ENCODE measurements around the gene RNU5B-1.

RNU5B-1 gene

DNA sequence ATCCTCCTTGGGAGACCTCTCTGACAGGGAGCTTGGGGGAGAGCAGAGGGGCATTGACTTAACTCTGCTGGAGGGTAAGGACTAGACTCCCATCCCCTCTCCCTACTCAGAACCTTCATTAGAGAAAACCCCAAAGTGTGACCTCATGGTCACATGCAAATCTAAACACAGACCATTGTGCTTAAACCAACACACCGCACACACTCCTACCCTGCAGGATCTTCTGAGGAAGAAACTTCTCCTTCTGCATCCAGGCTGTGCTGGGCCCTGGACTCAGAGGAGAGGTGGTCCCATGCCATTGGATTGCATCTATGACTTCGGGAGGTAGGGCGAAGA is 17.0 kb upstream of the RNU5B-1 start:
- TF ChIP-seq, protein P1, sequence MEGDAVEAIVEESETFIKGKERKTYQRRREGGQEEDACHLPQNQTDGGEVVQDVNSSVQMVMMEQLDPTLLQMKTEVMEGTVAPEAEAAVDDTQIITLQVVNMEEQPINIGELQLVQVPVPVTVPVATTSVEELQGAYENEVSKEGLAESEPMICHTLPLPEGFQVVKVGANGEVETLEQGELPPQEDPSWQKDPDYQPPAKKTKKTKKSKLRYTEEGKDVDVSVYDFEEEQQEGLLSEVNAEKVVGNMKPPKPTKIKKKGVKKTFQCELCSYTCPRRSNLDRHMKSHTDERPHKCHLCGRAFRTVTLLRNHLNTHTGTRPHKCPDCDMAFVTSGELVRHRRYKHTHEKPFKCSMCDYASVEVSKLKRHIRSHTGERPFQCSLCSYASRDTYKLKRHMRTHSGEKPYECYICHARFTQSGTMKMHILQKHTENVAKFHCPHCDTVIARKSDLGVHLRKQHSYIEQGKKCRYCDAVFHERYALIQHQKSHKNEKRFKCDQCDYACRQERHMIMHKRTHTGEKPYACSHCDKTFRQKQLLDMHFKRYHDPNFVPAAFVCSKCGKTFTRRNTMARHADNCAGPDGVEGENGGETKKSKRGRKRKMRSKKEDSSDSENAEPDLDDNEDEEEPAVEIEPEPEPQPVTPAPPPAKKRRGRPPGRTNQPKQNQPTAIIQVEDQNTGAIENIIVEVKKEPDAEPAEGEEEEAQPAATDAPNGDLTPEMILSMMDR (IDR thresholded peaks at IDR 0.05; ENCODE audit: low read length, missing control alignments) = no peak
- no peak overlapping the region for H3K4me3 ChIP-seq (replicated peaks; ENCODE audit: low read depth, low read length)
- peak; percentile 8 for DNase-seq (ENCODE audit: low read depth)

DNA sequence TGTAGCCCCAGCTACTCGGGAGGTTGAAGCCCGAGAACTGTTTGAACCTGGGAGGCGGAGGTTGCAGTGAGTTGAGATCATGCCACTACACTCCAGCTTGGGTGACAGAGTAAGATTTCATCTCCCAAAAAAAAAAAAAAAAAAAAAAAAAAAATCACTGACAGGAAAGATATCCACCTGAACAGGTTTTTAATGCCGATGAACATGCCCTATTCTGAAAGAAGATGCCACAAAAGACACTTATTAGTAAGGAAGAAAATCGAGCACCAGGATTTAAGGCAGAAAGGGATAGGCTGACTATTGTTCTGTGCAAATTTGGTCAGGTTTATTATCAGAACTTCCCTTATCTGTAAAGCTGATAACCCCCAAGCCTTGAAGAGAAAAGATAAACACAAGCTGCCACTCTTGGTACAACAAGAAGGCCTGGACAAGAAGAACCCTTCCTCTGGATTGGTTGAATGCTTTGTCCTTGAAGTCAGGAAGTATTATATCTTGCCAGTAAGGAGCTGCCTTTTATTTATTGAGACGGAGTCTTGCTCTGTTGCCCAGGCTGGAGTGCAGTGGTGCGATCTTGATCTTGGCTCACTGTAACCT is 15.1 kb upstream of the RNU5B-1 start:
- H3K4me3 ChIP-seq (replicated peaks; ENCODE audit: low read depth, low read length) = no peak overlapping the region
- DNase-seq (ENCODE audit: low read depth) = no peak
- TF ChIP-seq, protein P1 (IDR thresholded peaks at IDR 0.05; ENCODE audit: low read length, missing control alignments) = no peak

DNA sequence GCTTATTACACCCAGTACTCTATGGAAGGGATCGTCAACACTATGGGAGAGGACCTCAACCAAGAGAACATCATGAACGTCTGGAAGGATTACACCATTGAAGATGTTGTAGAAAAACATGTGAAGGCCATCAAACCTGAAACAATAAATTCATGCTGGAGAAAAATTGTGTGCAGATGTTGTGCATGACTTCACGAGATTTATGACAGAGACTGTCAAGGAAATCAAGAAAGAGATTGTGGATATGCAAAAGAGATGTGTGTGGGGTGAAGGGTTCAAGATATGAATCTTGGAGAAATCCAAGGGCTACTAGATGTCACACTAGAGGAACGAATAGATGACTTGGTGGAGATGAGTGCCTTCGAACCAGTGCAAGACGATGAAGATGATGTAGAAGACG is 14.2 kb upstream of the RNU5B-1 start:
- no peak overlapping the region for H3K4me3 ChIP-seq (replicated peaks; ENCODE audit: low read depth, low read length)
- TF ChIP-seq, protein P1 (IDR thresholded peaks at IDR 0.05; ENCODE audit: low read length, missing control alignments) = no peak
- DNase-seq (ENCODE audit: low read depth) = no peak

DNA sequence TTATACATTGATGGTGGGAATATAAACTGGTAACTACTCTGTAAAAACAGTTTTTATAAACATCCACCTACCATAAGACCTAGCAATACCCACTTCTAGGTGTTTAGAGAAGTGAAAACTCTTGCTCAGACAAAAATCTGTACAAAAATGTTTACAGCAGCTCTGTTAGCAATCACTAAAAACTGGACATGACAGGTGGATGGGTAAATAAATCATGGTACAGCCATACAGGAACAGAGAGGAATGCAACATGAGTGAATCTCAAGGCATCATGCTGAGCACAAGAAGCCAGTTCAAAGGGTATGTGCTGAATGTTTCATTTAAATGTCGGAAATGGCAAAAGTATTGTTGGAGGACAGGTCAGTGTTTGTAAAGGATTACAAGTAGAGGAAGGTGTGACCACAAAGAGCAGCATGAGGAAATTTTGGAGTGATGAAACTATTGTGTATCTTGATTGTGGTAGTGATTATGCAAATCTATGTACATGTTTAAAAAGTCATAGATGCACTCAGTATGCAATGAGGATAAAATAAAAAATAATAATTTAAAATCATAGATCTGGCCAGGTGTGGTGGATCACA is 11.4 kb upstream of the RNU5B-1 start:
- TF ChIP-seq, protein P1 (IDR thresholded peaks at IDR 0.05; ENCODE audit: low read length, missing control alignments) = no peak
- no peak overlapping the region for H3K4me3 ChIP-seq (replicated peaks; ENCODE audit: low read depth, low read length)
- no peak for DNase-seq (ENCODE audit: low read depth)

DNA sequence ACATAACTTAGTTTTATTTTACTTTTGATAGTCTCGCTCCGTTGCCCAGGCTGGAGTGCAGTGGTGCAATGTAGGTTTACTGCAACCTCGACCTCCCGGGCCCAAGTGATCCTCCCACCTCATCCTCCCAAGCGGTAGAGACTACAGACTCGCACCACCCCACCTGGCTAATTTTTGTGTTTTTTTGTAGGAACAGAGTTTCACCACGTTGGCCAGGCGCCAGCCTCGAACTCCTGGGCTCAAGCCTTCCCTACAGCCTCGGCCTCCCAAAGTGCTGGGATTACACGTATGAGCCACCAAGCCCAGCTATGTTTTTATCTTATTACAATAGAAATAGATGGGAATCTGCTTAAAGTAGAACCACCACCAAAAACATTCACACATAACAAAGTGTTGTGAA is 5.7 kb upstream of the RNU5B-1 start:
- no peak for DNase-seq (ENCODE audit: low read depth)
- no peak overlapping the region for H3K4me3 ChIP-seq (replicated peaks; ENCODE audit: low read depth, low read length)

DNA sequence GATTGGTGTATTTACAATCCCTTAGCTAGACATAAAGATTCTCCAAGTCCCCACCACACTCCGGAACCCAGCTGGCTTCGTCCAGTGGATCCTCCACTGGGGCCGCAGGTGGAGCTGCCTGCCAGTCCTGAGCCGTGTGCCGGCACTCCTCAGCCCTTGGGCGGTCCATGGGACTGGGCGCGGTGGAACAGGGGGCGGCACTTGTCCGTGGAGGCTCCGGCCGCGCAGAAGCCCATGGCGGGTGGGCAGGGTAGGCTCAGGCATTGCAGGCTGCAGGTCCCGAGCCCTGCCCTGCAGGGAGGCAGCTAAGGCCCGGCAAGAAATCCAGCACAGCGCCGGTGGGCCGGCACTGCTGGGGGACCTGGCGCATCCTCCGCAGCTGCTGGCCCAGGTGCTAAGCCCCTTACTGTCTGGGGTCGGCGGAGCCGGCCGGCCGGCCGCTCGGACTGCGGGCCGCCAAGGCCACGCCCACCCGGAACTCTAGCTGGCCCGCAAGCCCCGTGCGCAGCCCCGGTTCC is 3.5 kb upstream of the RNU5B-1 start:
- H3K4me3 ChIP-seq (replicated peaks; ENCODE audit: low read depth, low read length) = no peak overlapping the region
- TF ChIP-seq, protein P1 (IDR thresholded peaks at IDR 0.05; ENCODE audit: low read length, missing control alignments) = no peak
- no peak for DNase-seq (ENCODE audit: low read depth)

More for the DNA sequence above, 5.7 kb upstream of the RNU5B-1 start:
- TF ChIP-seq, protein P1 (IDR thresholded peaks at IDR 0.05; ENCODE audit: low read length, missing control alignments) = no peak

DNA sequence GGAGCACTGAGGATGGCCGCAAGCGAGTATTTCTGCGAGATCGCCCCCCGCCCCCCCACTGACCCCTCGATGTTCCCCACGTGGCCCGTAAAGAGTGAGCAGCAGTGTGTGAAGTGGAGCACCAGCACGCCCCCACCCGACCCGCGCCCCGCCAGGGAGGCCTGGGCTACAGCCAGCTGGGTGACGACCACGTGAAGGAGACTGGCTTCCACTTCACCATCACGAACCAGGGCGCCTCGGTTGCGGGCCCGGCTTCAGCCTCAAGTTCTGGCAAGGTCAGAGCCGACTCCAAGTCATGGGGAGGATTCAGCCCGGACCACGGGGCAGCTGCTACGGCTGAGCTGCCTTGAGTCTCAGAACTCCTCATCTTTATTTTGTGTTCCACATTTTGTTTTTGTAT is 2.4 kb upstream of the RNU5B-1 start:
- no peak overlapping the region for H3K4me3 ChIP-seq (replicated peaks; ENCODE audit: low read depth, low read length)
- no peak for DNase-seq (ENCODE audit: low read depth)
- TF ChIP-seq, protein P1 (IDR thresholded peaks at IDR 0.05; ENCODE audit: low read length, missing control alignments) = no peak
